Measurements from ENCODE around the gene OR6M1.

DNA sequence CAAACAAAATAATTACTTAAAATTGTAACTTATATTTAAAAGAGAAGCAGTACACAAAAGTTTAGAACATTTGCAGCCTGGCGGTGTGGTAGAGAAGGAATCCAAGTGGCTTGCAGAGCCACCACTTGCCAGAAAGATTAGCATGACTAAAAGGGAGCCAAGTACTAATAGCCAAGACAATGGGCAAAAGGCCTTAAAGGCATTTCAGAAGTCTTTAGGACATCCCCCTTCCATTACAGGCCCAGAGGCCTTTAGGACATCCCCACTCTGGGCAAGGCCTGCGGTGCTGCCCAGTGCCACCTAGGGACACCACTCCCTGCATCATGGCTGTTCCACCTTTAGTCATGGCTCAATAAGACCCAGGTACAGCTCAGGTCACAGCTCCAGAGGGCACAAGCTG is 46.9 kb upstream of the OR6M1 start:
- TF ChIP-seq GATA3 (IDR thresholded peaks at IDR 0.05; ENCODE audit: low read depth, low read length) (no peak), GATA2 (IDR thresholded peaks at IDR 0.05; ENCODE audit: low read depth, low read length) (no peak)

All from SH-SY5Y (cell line).